ENCODE data around the gene PODN. TPM values are rescaled to one million over a fixed set of nuclear protein-coding genes. Genes with fewer than 3 reads are reported as not detected.
A peak's percentile ranks its signal among the peaks of the same experiment; 100 is the strongest.

The PODN gene
- total and polyA plus RNA-seq, 10 donors: 0.64 to 3.8 (median 1.8) TPM

DNA sequence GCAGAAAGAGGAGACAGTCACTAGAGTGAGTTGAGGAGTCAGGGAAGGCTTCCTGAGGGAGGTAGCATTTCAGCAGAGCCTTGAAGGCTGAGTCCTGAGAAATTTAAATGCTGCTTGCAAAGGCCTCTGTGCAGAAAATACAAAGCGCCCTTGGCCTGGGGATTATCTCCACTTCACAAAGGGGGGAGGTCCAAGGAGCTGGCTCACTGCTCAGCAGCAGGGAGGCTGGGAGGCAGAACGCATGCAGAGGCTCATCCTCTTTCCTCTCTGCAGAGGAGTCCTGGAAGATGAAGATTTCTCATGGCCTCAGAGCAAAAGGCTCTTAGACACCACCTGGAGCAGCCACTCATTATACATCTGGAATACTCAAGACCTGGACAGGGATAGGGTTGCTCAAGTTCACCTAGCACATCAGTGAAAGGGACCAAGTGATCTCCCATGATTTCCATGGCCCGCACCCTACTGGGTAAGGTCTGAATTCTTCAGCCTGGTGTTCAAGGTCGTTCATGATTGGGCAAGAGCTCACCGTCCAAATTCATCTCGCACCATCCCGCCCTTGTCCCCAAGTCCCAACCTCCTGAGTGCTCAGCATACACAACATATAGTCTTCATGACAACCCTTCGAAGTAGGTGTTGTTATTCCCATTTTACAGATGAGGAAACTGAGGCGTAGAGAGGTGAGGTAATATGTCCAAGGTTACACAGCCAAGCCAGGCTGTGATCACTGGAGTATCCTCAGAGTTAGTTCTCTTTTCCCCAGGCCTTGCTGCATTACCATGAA lies 71.4 kb downstream of the PODN start:
- intact Hi-C loops (cut with DNase I; ENCODE audit: low total_unique reads): no loop called here
- Histone ChIP-seq H3K4me3 (no peak overlapping the region), H3K36me3 (no peaks in the 10 kb centered on the region), H3K27me3 (replicated peaks in 1 of 7) (no peaks in the 10 kb centered on the region), H3K27ac (no peak overlapping the region), H3K9me3 (peaks cover 0 to 17% (median 12%) of the 10 kb centered on the region in 8 donors), H3K4me1 (peaks cover 0 to 6% (median 0%) of the 10 kb centered on the region in 6 donors)
- peak; percentile 11 for DNase-seq
- 78 to 88% (median 82%) methylated on average over 8 to 9 of the region's 9 CpGs for WGBS, 5 donors
- TF ChIP-seq CTCF (IDR thresholded peaks at IDR 0.05 in 8 of 11, conservative IDR thresholded peaks at IDR 0.05 in 3 of 11): no peak
- TF ChIP-seq POLR2AphosphoS5 (IDR thresholded peaks at IDR 0.05): no peak
- TF ChIP-seq POLR2A (IDR thresholded peaks at IDR 0.05): no peak

DNA sequence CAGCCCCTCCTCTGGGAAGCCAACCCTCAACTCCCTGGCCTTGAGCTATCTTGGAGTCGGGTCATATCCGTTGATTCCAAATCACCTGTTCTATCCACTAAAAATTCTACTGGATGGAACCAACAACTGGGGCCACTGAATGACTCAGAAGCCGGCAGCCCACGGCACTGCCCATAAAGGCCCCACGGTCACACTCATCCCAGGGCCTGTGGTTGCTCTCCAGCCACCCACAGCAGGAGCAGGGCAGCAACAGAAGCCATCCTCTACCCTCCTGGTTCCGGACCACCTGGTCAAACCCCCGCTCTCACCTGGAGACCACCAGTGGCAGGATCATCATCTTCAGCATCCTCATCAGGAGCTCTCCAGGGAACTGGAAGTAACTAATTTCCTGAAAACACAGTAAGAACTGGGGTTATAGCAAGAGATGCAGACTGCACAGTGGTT lies 72.1 kb downstream of the PODN start:
- 88 to 98% (median 90%) methylated on average over 7 of the region's 7 CpGs for WGBS, 5 donors
- TF ChIP-seq CTCF (IDR thresholded peaks at IDR 0.05 in 8 of 11, conservative IDR thresholded peaks at IDR 0.05 in 3 of 11) (no peak), POLR2A (IDR thresholded peaks at IDR 0.05) (no peak), POLR2AphosphoS5 (IDR thresholded peaks at IDR 0.05) (no peak)
- H3K36me3 ChIP-seq: no peaks in the 10 kb centered on the region
- intact Hi-C loops (cut with DNase I; ENCODE audit: low total_unique reads): no loop called here
- peak; percentile 34 for DNase-seq
- H3K27me3 ChIP-seq (replicated peaks in 1 of 7): no peaks in the 10 kb centered on the region
- peaks cover 0 to 6% (median 0%) of the 10 kb centered on the region in 6 donors for H3K4me1 ChIP-seq
- H3K9me3 ChIP-seq: peaks cover 0 to 17% (median 12%) of the 10 kb centered on the region in 8 donors
- no peak overlapping the region for H3K4me3 ChIP-seq
- H3K27ac ChIP-seq: no peak overlapping the region

Small RNA genes lying within 50 kb of the gene (small RNA-seq; reads per million reads assigned to genes)
- gene HIGD1AP11: 0 reads per million in 4 donors

Other genes with a start within 250 kb of the PODN start
- under 1 TPM; 0.09 to 0.85 (median 0.27) TPM for gene ZYG11A, start 219.5 kb upstream of the PODN start, total RNA-seq
- under 1 TPM; 0.02 to 0.03 (median 0.03) TPM for gene ZYG11A, start 219.5 kb upstream of the PODN start, polyA plus RNA-seq
- gene ECHDC2, start 140.5 kb upstream of the PODN start, total RNA-seq: 10 to 100 TPM; 49.1 to 99.4 (median 77.7) TPM
- 100 to 1,000 TPM in 1 of 3 donors, 10 to 100 TPM in 2; 33.3 to 104 (median 74.1) TPM for gene ECHDC2, start 140.5 kb upstream of the PODN start, polyA plus RNA-seq
- gene SCP2, start 134.9 kb upstream of the PODN start, total RNA-seq: 100 to 1,000 TPM in 1 of 7 donors, 10 to 100 TPM in 6; 69.4 to 101 (median 83.0) TPM
- 100 to 1,000 TPM in 2 of 3 donors, 10 to 100 TPM in 1; 83.6 to 105 (median 104) TPM for gene SCP2, start 134.9 kb upstream of the PODN start, polyA plus RNA-seq
- gene SLC1A7, start 80.4 kb downstream of the PODN start, total RNA-seq: under 1 TPM in 1 of 7 donors, not detected in 6; 0.10 TPM
- gene SLC1A7, start 80.4 kb downstream of the PODN start, polyA plus RNA-seq: under 1 TPM; 0.02 to 0.19 (median 0.07) TPM
- 10 to 100 TPM; 14.1 to 30.9 (median 20.9) TPM for gene CPT2, start 134.6 kb downstream of the PODN start, total RNA-seq
- gene CPT2, start 134.6 kb downstream of the PODN start, polyA plus RNA-seq: 10 to 100 TPM in 1 of 3 donors, 1 to 10 TPM in 2; 7.1 to 11.3 (median 8.1) TPM
- gene CZIB, start 158.4 kb downstream of the PODN start, total RNA-seq: 10 to 100 TPM; 35.3 to 49.9 (median 45.2) TPM
- 10 to 100 TPM; 63.7 to 71.8 (median 71.7) TPM for gene CZIB, start 158.4 kb downstream of the PODN start, polyA plus RNA-seq
- gene MAGOH, start 176.3 kb downstream of the PODN start, total RNA-seq: 10 to 100 TPM; 26.5 to 39.7 (median 34.1) TPM
- gene MAGOH, start 176.3 kb downstream of the PODN start, polyA plus RNA-seq: 100 to 1,000 TPM in 2 of 3 donors, 10 to 100 TPM in 1; 83.9 to 105 (median 104) TPM